NCI-H524 treated with DMSO at 0.1 percent for 48 hours (cell line): ENCODE measurements around the gene TYMS.

Experiments
- DNase-seq: peaks from one replicate; lab custom pipeline; 2025; lab: John Stamatoyannopoulos, UW

The TYMS gene

GRCh38 chr18:712401-713134 is 55.1 kb downstream of the TYMS start, which contains the start of gene ENOSF1:
TSS of gene ENOSF1 (minus strand) at chr18:712630. CDS start at chr18:712587, 43 bp downstream.
- no peak for DNase-seq

- DNase-seq, result no peak
These were observed 55.7 kb downstream of the TYMS start for GRCh38 chr18:713135-713490.

- DNase-seq, result no peak
These were observed 58.2 kb downstream of the TYMS start for GRCh38 chr18:715626-716025.

- DNase-seq, result no peak
These were observed 59.5 kb downstream of the TYMS start for GRCh38 chr18:717003-717402.
